SK-N-SH treated with all-trans-retinoic acid at 6 μM for 48 hours (cell line): Measurements from ENCODE around the gene CCDC40.

Experiments used
- ZFP30 ChIP-seq: fragments of 450-650 bp; formaldehyde crosslinking; IDR thresholded peaks from 2 replicates; pipeline ENCODE4 v1.5.0; 2022; ENCODE audit warnings: mild to moderate bottlenecking, moderate library complexity
- ZNF8 ChIP-seq: fragments of 450-650 bp; formaldehyde crosslinking; IDR thresholded peaks from 2 replicates; pipeline ENCODE4 v1.5.0; 2020; ENCODE audit warnings: mild to moderate bottlenecking, moderate library complexity

DNA sequence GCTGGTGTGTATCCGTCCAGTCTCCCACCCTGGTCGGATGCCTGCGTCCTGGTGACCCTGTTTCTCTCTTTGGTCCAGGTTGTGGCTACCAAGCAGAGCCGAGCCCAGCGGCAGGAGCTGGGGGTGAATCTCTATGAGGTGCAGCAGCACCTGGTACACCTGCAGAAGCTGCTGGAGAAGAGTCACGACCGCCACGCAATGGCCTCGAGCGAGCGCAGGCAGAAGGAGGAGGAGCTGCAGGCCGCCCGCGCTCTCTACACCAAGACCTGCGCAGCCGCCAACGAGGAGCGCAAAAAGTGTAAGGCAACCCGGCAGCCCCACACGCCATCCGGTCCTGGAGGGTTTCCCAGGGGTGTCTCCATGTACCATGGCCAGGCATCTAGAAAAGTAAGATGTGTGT is 13.5 kb downstream of the CCDC40 start:
- TF ChIP-seq ZFP30 (CRISPR knock-in tag), result no peak
- no peak for TF ChIP-seq ZNF8 (CRISPR knock-in tag)
